Measurements from ENCODE around the gene TMEM121B. TPM values are rescaled to one million over a fixed set of nuclear protein-coding genes. Genes with fewer than 3 reads are reported as not detected.

Gene TMEM121B
- total RNA-seq, 1 donor from 2014 or later: 1.9 TPM

DNA sequence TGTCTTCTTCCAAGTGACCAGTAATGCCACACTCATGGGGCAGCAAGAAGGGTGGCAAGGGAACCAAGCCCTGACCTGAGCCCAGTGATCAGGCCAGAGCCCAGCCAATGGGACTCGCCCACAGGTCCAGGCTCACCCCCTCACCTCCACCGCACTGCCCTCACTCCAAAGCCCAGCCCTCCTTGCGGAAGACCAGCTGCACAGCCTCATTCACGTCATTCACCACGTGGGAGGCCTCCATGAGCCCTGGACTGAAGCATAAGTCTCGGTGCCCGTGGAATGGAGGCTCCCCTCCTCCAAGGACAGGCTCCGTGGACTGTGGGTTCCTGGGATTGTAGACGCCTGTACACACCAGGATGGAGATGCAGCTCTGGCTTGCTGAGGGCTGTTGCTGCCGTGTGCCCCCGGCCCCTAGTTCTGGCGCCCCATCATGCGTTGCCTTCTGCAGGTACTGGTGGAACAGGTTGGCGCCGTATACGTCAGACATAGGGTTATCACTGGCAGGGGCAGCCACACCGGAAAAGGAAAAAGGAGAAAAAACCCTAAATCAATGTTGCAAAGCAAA is 16.8 kb upstream of the TMEM121B start:
- no peaks in the 10 kb centered on the region for H4K20me1 ChIP-seq (ENCODE audit: insufficient read depth, low read length)
- H3K9ac ChIP-seq (ENCODE audit: low read length): no peak overlapping the region
- no peak overlapping the region for H3K4me3 ChIP-seq (ENCODE audit: insufficient read depth, low read depth, low read length)
- H3K9me3 ChIP-seq (ENCODE audit: insufficient read depth, low read depth, low read length): no peaks in the 10 kb centered on the region
- no peaks in the 10 kb centered on the region for H3K27me3 ChIP-seq (ENCODE audit: insufficient read depth, low read length)
- H2AFZ ChIP-seq (ENCODE audit: low read depth, low read length): no peak overlapping the region
- Mint-ChIP-seq H3K27ac (ENCODE audit: unreplicated experiment) (peak overlapping the region; percentile 13), H3K27me3 (ENCODE audit: low read depth, unreplicated experiment) (no peaks in the 10 kb centered on the region), H3K4me3 (ENCODE audit: unreplicated experiment) (no peak overlapping the region), H3K9me3 (ENCODE audit: unreplicated experiment) (no peaks in the 10 kb centered on the region), H3K4me1 (ENCODE audit: low read depth, unreplicated experiment) (no peaks in the 10 kb centered on the region), H3K36me3 (ENCODE audit: low read depth, unreplicated experiment) (peaks cover 12% of the 10 kb centered on the region)
- FAIRE-seq (no peak), DNase-seq (ENCODE audit: low read depth) (no peak)
- H3K79me2 ChIP-seq (ENCODE audit: insufficient read depth, low read length): no peaks in the 10 kb centered on the region
- no peaks in the 10 kb centered on the region for H3K4me1 ChIP-seq (ENCODE audit: insufficient read depth, low read length)
- no peaks in the 10 kb centered on the region for H3K36me3 ChIP-seq (ENCODE audit: insufficient read depth, low read length)
- TF ChIP-seq, protein P1, sequence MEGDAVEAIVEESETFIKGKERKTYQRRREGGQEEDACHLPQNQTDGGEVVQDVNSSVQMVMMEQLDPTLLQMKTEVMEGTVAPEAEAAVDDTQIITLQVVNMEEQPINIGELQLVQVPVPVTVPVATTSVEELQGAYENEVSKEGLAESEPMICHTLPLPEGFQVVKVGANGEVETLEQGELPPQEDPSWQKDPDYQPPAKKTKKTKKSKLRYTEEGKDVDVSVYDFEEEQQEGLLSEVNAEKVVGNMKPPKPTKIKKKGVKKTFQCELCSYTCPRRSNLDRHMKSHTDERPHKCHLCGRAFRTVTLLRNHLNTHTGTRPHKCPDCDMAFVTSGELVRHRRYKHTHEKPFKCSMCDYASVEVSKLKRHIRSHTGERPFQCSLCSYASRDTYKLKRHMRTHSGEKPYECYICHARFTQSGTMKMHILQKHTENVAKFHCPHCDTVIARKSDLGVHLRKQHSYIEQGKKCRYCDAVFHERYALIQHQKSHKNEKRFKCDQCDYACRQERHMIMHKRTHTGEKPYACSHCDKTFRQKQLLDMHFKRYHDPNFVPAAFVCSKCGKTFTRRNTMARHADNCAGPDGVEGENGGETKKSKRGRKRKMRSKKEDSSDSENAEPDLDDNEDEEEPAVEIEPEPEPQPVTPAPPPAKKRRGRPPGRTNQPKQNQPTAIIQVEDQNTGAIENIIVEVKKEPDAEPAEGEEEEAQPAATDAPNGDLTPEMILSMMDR (IDR thresholded peaks at IDR 0.05; ENCODE audit: insufficient read depth, low read depth, low read length): no peak
- no peak for TF ChIP-seq EZH2 (IDR thresholded peaks at IDR 0.05; ENCODE audit: insufficient read depth, low read length)
- no peak overlapping the region for H3K4me2 ChIP-seq (ENCODE audit: low read length)
- H3K27ac ChIP-seq (ENCODE audit: low read depth, low read length): no peak overlapping the region

DNA sequence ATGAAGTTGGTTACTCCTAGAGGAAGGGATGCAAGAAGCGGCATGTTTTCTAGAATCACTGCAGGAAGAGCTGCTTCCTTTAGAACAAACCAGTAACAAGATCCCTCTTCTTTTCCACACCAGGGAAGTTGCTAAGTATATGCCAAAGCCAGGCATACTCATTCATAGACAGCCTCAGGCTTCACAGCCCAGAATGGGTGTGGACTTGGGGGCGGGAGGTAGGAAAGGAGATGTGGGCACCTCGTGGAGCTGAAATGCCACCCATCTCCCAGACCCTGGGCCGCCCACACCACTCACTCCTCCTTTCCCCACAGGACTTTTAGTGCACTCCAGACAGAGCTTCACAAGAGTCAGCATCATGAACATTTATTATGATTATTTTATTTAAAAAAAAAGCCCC is 16.0 kb upstream of the TMEM121B start:
- Histone ChIP-seq H3K27me3 (ENCODE audit: insufficient read depth, low read length) (no peaks in the 10 kb centered on the region), H3K79me2 (ENCODE audit: insufficient read depth, low read length) (no peaks in the 10 kb centered on the region), H4K20me1 (ENCODE audit: insufficient read depth, low read length) (no peaks in the 10 kb centered on the region), H3K36me3 (ENCODE audit: insufficient read depth, low read length) (no peaks in the 10 kb centered on the region), H3K9ac (ENCODE audit: low read length) (no peak overlapping the region), H3K9me3 (ENCODE audit: insufficient read depth, low read depth, low read length) (no peaks in the 10 kb centered on the region), H3K4me2 (ENCODE audit: low read length) (no peak overlapping the region), H2AFZ (ENCODE audit: low read depth, low read length) (no peak overlapping the region), H3K4me3 (ENCODE audit: insufficient read depth, low read depth, low read length) (no peak overlapping the region), H3K27ac (ENCODE audit: low read depth, low read length) (no peak overlapping the region), H3K4me1 (ENCODE audit: insufficient read depth, low read length) (no peaks in the 10 kb centered on the region)
- DNase-seq (ENCODE audit: low read depth) (no peak), FAIRE-seq (no peak)
- Mint-ChIP-seq H3K27me3 (ENCODE audit: low read depth, unreplicated experiment) (no peaks in the 10 kb centered on the region), H3K4me1 (ENCODE audit: low read depth, unreplicated experiment) (no peaks in the 10 kb centered on the region), H3K4me3 (ENCODE audit: unreplicated experiment) (no peak overlapping the region), H3K9me3 (ENCODE audit: unreplicated experiment) (no peaks in the 10 kb centered on the region), H3K36me3 (ENCODE audit: low read depth, unreplicated experiment) (peaks cover 12% of the 10 kb centered on the region), H3K27ac (ENCODE audit: unreplicated experiment) (no peak overlapping the region)
- TF ChIP-seq, protein P1 (IDR thresholded peaks at IDR 0.05; ENCODE audit: insufficient read depth, low read depth, low read length): no peak
- no peak for TF ChIP-seq EZH2 (IDR thresholded peaks at IDR 0.05; ENCODE audit: insufficient read depth, low read length)

DNA sequence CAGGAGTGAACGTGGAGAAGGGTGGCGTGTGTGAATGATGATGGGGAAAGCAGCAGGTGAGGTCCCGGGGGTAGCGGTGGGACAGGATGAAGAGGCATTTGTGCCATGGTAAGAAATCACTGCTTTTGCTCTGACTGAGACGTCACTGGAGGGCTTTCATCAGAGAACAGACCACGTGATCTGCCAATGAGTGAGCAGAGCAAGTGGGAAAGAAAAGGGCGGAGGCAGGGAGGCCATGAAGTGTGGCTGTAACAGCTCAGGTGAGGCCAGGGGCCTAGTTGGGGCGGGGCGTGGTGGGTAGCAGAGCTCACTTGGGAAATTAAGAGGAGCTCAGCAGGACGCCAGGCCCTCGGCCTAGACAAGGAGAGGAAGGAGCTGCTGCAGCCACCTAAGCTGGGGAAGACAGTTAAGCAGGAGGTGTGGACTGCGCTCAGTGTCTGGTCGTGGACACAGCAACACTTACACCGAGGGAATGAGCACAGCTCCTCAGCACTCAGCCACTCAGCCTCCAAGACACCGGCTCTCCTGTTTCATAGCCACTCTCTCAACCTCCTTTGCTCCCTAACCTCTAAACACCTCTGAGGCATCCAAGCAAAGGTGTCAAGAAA is 14.1 kb upstream of the TMEM121B start:
- no peaks in the 10 kb centered on the region for H3K9me3 Mint-ChIP-seq (ENCODE audit: unreplicated experiment)
- H4K20me1 ChIP-seq (ENCODE audit: insufficient read depth, low read length): no peaks in the 10 kb centered on the region
- H3K79me2 ChIP-seq (ENCODE audit: insufficient read depth, low read length): no peaks in the 10 kb centered on the region
- no peak overlapping the region for H2AFZ ChIP-seq (ENCODE audit: low read depth, low read length)
- no peaks in the 10 kb centered on the region for H3K27me3 Mint-ChIP-seq (ENCODE audit: low read depth, unreplicated experiment)
- peaks cover 10% of the 10 kb centered on the region for H3K36me3 Mint-ChIP-seq (ENCODE audit: low read depth, unreplicated experiment)
- H3K27ac Mint-ChIP-seq (ENCODE audit: unreplicated experiment): no peak overlapping the region
- H3K4me1 ChIP-seq (ENCODE audit: insufficient read depth, low read length): no peaks in the 10 kb centered on the region
- H3K4me3 Mint-ChIP-seq (ENCODE audit: unreplicated experiment): no peak overlapping the region
- H3K4me1 Mint-ChIP-seq (ENCODE audit: low read depth, unreplicated experiment): no peaks in the 10 kb centered on the region
- FAIRE-seq: no peak
- no peak for DNase-seq (ENCODE audit: low read depth)
- TF ChIP-seq EZH2 (IDR thresholded peaks at IDR 0.05; ENCODE audit: insufficient read depth, low read length): no peak
- TF ChIP-seq, protein P1 (IDR thresholded peaks at IDR 0.05; ENCODE audit: insufficient read depth, low read depth, low read length): no peak
- no peak overlapping the region for H3K4me2 ChIP-seq (ENCODE audit: low read length)
- no peak overlapping the region for H3K4me3 ChIP-seq (ENCODE audit: insufficient read depth, low read depth, low read length)
- no peaks in the 10 kb centered on the region for H3K27me3 ChIP-seq (ENCODE audit: insufficient read depth, low read length)
- H3K9ac ChIP-seq (ENCODE audit: low read length): no peak overlapping the region
- H3K36me3 ChIP-seq (ENCODE audit: insufficient read depth, low read length): no peaks in the 10 kb centered on the region
- H3K27ac ChIP-seq (ENCODE audit: low read depth, low read length): no peak overlapping the region
- no peaks in the 10 kb centered on the region for H3K9me3 ChIP-seq (ENCODE audit: insufficient read depth, low read depth, low read length)
